Esophagus muscularis mucosa (tissue), 4 donors: ENCODE data around the gene NRIP1. TPM values are rescaled to one million over a fixed set of nuclear protein-coding genes. Genes with fewer than 3 reads are reported as not detected.

Experiments
- DNase-seq: peaks from one replicate; pipeline ENCODE4 v3.0.0-alpha.2; 2017; ENCODE audit errors: extremely low spot score
- H3K27ac ChIP-seq, 4 donors: fragments of 200-600 bp; sonication (generic); replicated peaks in 1 of 4; 1 replicate in 3 of 4; 2 replicates in 1 of 4; pipeline ENCODE4 v1.5.1; 2016 to 2019; ENCODE audit warnings: mild to moderate bottlenecking in 1 of 4
- H3K27me3 ChIP-seq, 4 donors: fragments of 200-600 bp; sonication (generic); one replicate each; pipeline versions ENCODE4 v1.5.1 to v1.6.0; 2016 to 2019
- H3K36me3 ChIP-seq, 4 donors: fragments of 200-600 bp; sonication (generic); one replicate each; pipeline ENCODE4 v1.5.1; 2016 to 2019
- H3K4me1 ChIP-seq, 4 donors: fragments of 200-600 bp; sonication (generic); one replicate each; pipeline ENCODE4 v1.5.1; 2016 to 2019
- H3K4me3 ChIP-seq, 4 donors: fragments of 200-600 bp; sonication (generic); 1 replicate in 2 of 4; 2 replicates in 2 of 4; pipeline ENCODE4 v1.5.1; 2016 to 2019; ENCODE audit warnings: mild to moderate bottlenecking in 4 of 4, moderate library complexity in 1 of 4
- H3K9me3 ChIP-seq, 4 donors: fragments of 200-600 bp; sonication (generic); 1 replicate in 3 of 4; 2 replicates in 1 of 4; pipeline ENCODE4 v1.5.1; 2016 to 2019
- CTCF ChIP-seq, 3 experiments: fragments of 200-600 bp in 2 of 3; fragments of 450-650 bp in 1 of 3; sonication (generic) in 2 of 3; IDR thresholded peaks; one replicate each; pipeline ENCODE4 v1.5.1; 2017 to 2019; ENCODE audit warnings: antibody characterized with exemption in 3 of 3, mild to moderate bottlenecking in 2 of 3, moderate library complexity in 1 of 3
- EP300 ChIP-seq: sonication (generic); formaldehyde crosslinking; IDR thresholded peaks from one replicate; pipeline ENCODE4 v1.6.1; 2017; ENCODE audit warnings: antibody characterized with exemption
- POLR2A ChIP-seq: fragments of 450-650 bp; IDR thresholded peaks from one replicate; pipeline ENCODE4 v1.6.1; 2017; ENCODE audit warnings: antibody characterized with exemption, moderate library complexity, mild to moderate bottlenecking, low read depth
- POLR2AphosphoS5 ChIP-seq, 2 donors: sonication (generic); formaldehyde crosslinking; IDR thresholded peaks; one replicate each; pipeline ENCODE4 v1.6.1; 2017; ENCODE audit warnings: antibody characterized with exemption in 2 of 2
- WGBS: methylation state at CpG from one replicate; pipeline ENCODE4 v1.1.5; 2018; 5-methylcytosine and 5-hydroxymethylcytosine counted together
- intact Hi-C: fragments of 100-400 bp; cut with DNase I; formaldehyde crosslinking; loops from one replicate; pipeline ENCODE4 v1.15.1; 2023
- total RNA-seq, 4 donors: library from RNA; depleted of rRNA; stranded (reverse); fragments of >200 nt; gene quantifications; one replicate each; pipeline versions ENCODE4 v1.1.0 to v1.2.1, GENCODE V29; 2016

Gene NRIP1
- total RNA-seq, 4 donors from 2014 or later = 21.7 to 33.3 (median 28.5) TPM

- H3K36me3 ChIP-seq = no peaks in the 10 kb centered on the region
- peaks cover 6 to 26% (median 13%) of the 10 kb centered on the region in 4 donors for H3K4me1 ChIP-seq
- H3K27ac ChIP-seq = no peak overlapping the region
- H3K9me3 ChIP-seq = no peaks in the 10 kb centered on the region
- intact Hi-C loops = no loop called here
- no peaks in the 10 kb centered on the region for H3K27me3 ChIP-seq
- H3K4me3 ChIP-seq = no peak overlapping the region
- TF ChIP-seq POLR2A (no peak), POLR2AphosphoS5 (IDR thresholded peaks at IDR 0.05) (no peak), EP300 (no peak), CTCF (IDR thresholded peaks at IDR 0.05) (no peak)
- no peak for DNase-seq
- WGBS = 69% methylated on average over 5 of the region's 5 CpGs
Measured at GRCh38 chr21:14987370-14988170, 77.2 kb downstream of the NRIP1 start.

GRCh38 chr21:14985306-14985705 lies 79.5 kb downstream of the NRIP1 start:
- intact Hi-C loops = no loop called here
- TF ChIP-seq EP300 (no peak), POLR2AphosphoS5 (IDR thresholded peaks at IDR 0.05) (no peak), POLR2A (no peak), CTCF (IDR thresholded peaks at IDR 0.05) (no peak)
- 87% methylated on average over 3 of the region's 3 CpGs for WGBS

GRCh38 chr21:14982336-14982735 lies 82.5 kb downstream of the NRIP1 start:
- H3K27ac ChIP-seq = no peak overlapping the region
- no peaks in the 10 kb centered on the region for H3K9me3 ChIP-seq
- no peaks in the 10 kb centered on the region for H3K27me3 ChIP-seq
- H3K4me1 ChIP-seq = peaks cover 0 to 14% (median 8%) of the 10 kb centered on the region in 4 donors
- WGBS = 61% methylated on average over 3 of the region's 3 CpGs
- no peak for DNase-seq
- TF ChIP-seq POLR2A = no peak
- no peak for TF ChIP-seq POLR2AphosphoS5 (IDR thresholded peaks at IDR 0.05)
- no peak for TF ChIP-seq EP300
- no peak for TF ChIP-seq CTCF (IDR thresholded peaks at IDR 0.05)
- intact Hi-C loops = no loop called here
- no peaks in the 10 kb centered on the region for H3K36me3 ChIP-seq
- no peak overlapping the region for H3K4me3 ChIP-seq

More at GRCh38 chr21:14985306-14985705, 79.5 kb downstream of the NRIP1 start:
- no peak overlapping the region for H3K4me3 ChIP-seq
- no peak for DNase-seq
- no peak overlapping the region for H3K27ac ChIP-seq
- no peaks in the 10 kb centered on the region for H3K36me3 ChIP-seq
- no peaks in the 10 kb centered on the region for H3K9me3 ChIP-seq
- H3K4me1 ChIP-seq = peaks cover 6 to 26% (median 13%) of the 10 kb centered on the region in 4 donors
- no peaks in the 10 kb centered on the region for H3K27me3 ChIP-seq

- Histone ChIP-seq H3K27me3 (no peaks in the 10 kb centered on the region), H3K36me3 (no peaks in the 10 kb centered on the region), H3K27ac (no peak overlapping the region), H3K4me3 (no peak overlapping the region), H3K4me1 (peaks cover 7 to 8% (median 8%) of the 10 kb centered on the region in 4 donors), H3K9me3 (no peaks in the 10 kb centered on the region)
- intact Hi-C loops = no loop called here
- no peak for DNase-seq
- WGBS = 71% methylated on average over 5 of the region's 5 CpGs
- TF ChIP-seq POLR2A (no peak), POLR2AphosphoS5 (IDR thresholded peaks at IDR 0.05) (no peak), CTCF (IDR thresholded peaks at IDR 0.05) (no peak), EP300 (no peak)
Measured at GRCh38 chr21:14981246-14981645, 83.6 kb downstream of the NRIP1 start.
